Measurements from ENCODE around the gene ASPSCR1. TPM values are rescaled to one million over a fixed set of nuclear protein-coding genes. Genes with fewer than 3 reads are reported as not detected.

Gene ASPSCR1
- total and polyA plus RNA-seq, 2 of the 13 experiments (the other 11 are each of a cell fraction or from before 2014, with no cell fraction given) = 274 to 314 TPM

DNA sequence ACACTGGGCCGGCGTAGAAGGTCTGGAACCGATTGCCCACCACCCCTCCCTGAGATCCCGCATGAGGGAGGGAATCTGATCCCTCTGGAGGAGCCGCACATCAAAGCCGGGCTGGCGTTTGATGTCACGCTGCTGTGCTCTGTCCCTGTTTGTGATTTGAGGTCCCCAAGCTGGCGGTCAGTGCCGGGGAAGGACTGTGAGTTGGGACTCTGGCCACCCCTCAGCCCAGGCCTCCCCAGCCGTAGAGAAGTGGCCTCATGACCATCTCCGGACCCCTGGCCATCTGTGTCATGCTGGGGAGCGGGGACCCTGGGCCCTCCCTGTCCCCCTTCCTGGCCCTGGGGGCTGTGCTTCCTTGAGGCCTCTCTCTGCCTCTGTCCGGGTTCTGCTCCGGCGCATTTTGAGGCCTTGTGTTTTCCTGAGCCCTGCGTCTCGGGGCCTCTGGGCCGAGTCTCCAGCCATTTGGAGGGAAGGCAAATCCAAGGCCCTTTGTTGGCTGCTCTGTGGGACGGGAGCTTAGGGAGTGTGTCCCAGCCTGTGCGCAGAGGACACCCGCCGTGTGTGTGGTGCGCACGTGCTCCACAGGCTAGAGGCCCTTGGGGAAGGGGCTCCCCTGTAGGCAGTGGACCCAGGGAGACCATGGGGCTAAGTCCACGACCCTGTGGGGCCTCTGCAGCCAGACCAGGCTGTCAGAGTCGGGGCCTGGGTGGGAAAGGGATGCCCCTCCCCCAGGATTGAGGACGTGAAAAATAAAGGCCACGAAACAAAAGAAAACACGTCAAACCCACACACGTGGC lies 15.1 kb downstream of the ASPSCR1 start (continued):
- TF ChIP-seq, protein P1, sequence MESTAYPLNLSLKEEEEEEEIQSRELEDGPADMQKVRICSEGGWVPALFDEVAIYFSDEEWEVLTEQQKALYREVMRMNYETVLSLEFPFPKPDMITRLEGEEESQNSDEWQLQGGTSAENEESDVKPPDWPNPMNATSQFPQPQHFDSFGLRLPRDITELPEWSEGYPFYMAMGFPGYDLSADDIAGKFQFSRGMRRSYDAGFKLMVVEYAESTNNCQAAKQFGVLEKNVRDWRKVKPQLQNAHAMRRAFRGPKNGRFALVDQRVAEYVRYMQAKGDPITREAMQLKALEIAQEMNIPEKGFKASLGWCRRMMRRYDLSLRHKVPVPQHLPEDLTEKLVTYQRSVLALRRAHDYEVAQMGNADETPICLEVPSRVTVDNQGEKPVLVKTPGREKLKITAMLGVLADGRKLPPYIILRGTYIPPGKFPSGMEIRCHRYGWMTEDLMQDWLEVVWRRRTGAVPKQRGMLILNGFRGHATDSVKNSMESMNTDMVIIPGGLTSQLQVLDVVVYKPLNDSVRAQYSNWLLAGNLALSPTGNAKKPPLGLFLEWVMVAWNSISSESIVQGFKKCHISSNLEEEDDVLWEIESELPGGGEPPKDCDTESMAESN (CRISPR knock-in tag; conservative IDR thresholded peaks at IDR 0.05) = peak; percentile 74; the same call in 1 of the 2 replicates
- no peak for TF ChIP-seq SRSF9 (IDR thresholded peaks at IDR 0.05; ENCODE audit: borderline replicate concordance, insufficient read depth, low read depth, low read length, poor library complexity, severe bottlenecking)
- TF ChIP-seq ZBTB25 (CRISPR knock-in tag; IDR thresholded peaks at IDR 0.05) = peak; percentile 85
- TF ChIP-seq ZNF513 (CRISPR knock-in tag; conservative IDR thresholded peaks at IDR 0.05) = no peak
- no peak for TF ChIP-seq NR2F2 (IDR thresholded peaks at IDR 0.05; ENCODE audit: borderline replicate concordance, low read depth)
- no peak for TF ChIP-seq EZH2 (conservative IDR thresholded peaks at IDR 0.05; ENCODE audit: low read depth, low read length)
- TF ChIP-seq, protein P2, sequence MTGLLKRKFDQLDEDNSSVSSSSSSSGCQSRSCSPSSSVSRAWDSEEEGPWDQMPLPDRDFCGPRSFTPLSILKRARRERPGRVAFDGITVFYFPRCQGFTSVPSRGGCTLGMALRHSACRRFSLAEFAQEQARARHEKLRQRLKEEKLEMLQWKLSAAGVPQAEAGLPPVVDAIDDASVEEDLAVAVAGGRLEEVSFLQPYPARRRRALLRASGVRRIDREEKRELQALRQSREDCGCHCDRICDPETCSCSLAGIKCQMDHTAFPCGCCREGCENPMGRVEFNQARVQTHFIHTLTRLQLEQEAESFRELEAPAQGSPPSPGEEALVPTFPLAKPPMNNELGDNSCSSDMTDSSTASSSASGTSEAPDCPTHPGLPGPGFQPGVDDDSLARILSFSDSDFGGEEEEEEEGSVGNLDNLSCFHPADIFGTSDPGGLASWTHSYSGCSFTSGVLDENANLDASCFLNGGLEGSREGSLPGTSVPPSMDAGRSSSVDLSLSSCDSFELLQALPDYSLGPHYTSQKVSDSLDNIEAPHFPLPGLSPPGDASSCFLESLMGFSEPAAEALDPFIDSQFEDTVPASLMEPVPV (CRISPR knock-in tag; IDR thresholded peaks at IDR 0.05) = peak; percentile 92; the same call in 1 of the 2 replicates
- TF ChIP-seq IRF1 (CRISPR knock-in tag; IDR thresholded peaks at IDR 0.05; ENCODE audit: low read depth) = no peak
- TF ChIP-seq KDM2A (CRISPR knock-in tag; IDR thresholded peaks at IDR 0.05; ENCODE audit: borderline replicate concordance, low read depth) = peak; percentile 80
- TF ChIP-seq ERF (CRISPR knock-in tag; IDR thresholded peaks at IDR 0.05) = peak; percentile 94
- peak; percentile 96 for TF ChIP-seq MED1 (CRISPR knock-in tag; IDR thresholded peaks at IDR 0.05)
- peak; percentile 97 for TF ChIP-seq SRY (CRISPR knock-in tag; IDR thresholded peaks at IDR 0.05)
- TF ChIP-seq SSRP1 (CRISPR knock-in tag; IDR thresholded peaks at IDR 0.05) = peak; percentile 80; the same call in 1 of the 2 replicates
- TF ChIP-seq ZNF10 (CRISPR knock-in tag; IDR thresholded peaks at IDR 0.05; ENCODE audit: borderline replicate concordance, low read depth) = no peak
- no peak for TF ChIP-seq CENPX (CRISPR knock-in tag; IDR thresholded peaks at IDR 0.05)
- TF ChIP-seq E2F2 (CRISPR knock-in tag; IDR thresholded peaks at IDR 0.05; ENCODE audit: borderline replicate concordance) = peak; percentile 54; the same call in 1 of the 2 replicates
- peak; percentile 99 for TF ChIP-seq NRL (CRISPR knock-in tag; IDR thresholded peaks at IDR 0.05; ENCODE audit: borderline replicate concordance)
- peak; percentile 82 for TF ChIP-seq SRSF1 (optimal IDR thresholded peaks at IDR 0.05; ENCODE audit: low read depth, low read length)
